Cerebellar nuclear complex (tissue), 1 donor: ENCODE measurements around the gene TNS3.

Source experiments
- DNase-seq, 2 experiments: peaks; one replicate each; lab custom pipeline; 2025; lab: John Stamatoyannopoulos, UW

TNS3 gene

GRCh38 chr7:47506382-47507339 is 75.2 kb downstream of the TNS3 start:
- DNase-seq = no peak

- DNase-seq = no peak
These were observed 76.5 kb downstream of the TNS3 start for GRCh38 chr7:47505312-47506007.

GRCh38 chr7:47504551-47505311 is 77.2 kb downstream of the TNS3 start:
- DNase-seq = no peak

- no peak for DNase-seq
These were observed 78.6 kb downstream of the TNS3 start for GRCh38 chr7:47503281-47503680.

GRCh38 chr7:47502240-47502877 is 79.6 kb downstream of the TNS3 start:
- no peak for DNase-seq

GRCh38 chr7:47501406-47501805 is 80.5 kb downstream of the TNS3 start:
- DNase-seq = no peak

GRCh38 chr7:47500103-47500563 is 81.8 kb downstream of the TNS3 start:
- no peak for DNase-seq

- no peak for DNase-seq
These were observed 83.5 kb downstream of the TNS3 start for GRCh38 chr7:47498229-47499056.

GRCh38 chr7:47497367-47498096 is 84.4 kb downstream of the TNS3 start:
- no peak for DNase-seq

- no peak for DNase-seq
These were observed 85.2 kb downstream of the TNS3 start for GRCh38 chr7:47496666-47497065.

GRCh38 chr7:47496056-47496665 is 85.8 kb downstream of the TNS3 start:
- no peak for DNase-seq

- no peak for DNase-seq
These were observed 87.7 kb downstream of the TNS3 start for GRCh38 chr7:47493976-47494911.

GRCh38 chr7:47492716-47493325 is 89.1 kb downstream of the TNS3 start:
- no peak for DNase-seq

GRCh38 chr7:47490501-47491265 is 91.2 kb downstream of the TNS3 start:
- DNase-seq = no peak

- DNase-seq = no peak
These were observed 92.3 kb downstream of the TNS3 start for GRCh38 chr7:47489624-47490023.

GRCh38 chr7:47488969-47489342 is 93.0 kb downstream of the TNS3 start:
- no peak for DNase-seq

GRCh38 chr7:47488201-47488968 is 93.5 kb downstream of the TNS3 start:
- DNase-seq = no peak
